Adrenal gland (tissue), 5 donors: ENCODE measurements around the gene AKAP7.

Experiments used
- POLR2A ChIP-seq, 2 donors: fragments of 450-650 bp; IDR thresholded peaks; one replicate each; pipeline ENCODE4 v1.6.1; 2017; ENCODE audit warnings: antibody characterized with exemption in 2 of 2, mild to moderate bottlenecking in 2 of 2, moderate library complexity in 1 of 2
- TF ChIP-seq, protein P1 (sequence below), 6 experiments: fragments of 450-650 bp in 4 of 6; fragments of 200-600 bp in 2 of 6; sonication (generic) in 1 of 6; IDR thresholded peaks; 1 replicate in 5 of 6; 2 replicates in 1 of 6; pipeline versions ENCODE4 v1.5.1 to v1.8.0; 2016 to 2021; ENCODE audit warnings: antibody characterized with exemption in 6 of 6, mild to moderate bottlenecking in 2 of 6, moderate library complexity in 1 of 6
- donor health status: DM: no; HTN: no; CAD: no.

DNA sequence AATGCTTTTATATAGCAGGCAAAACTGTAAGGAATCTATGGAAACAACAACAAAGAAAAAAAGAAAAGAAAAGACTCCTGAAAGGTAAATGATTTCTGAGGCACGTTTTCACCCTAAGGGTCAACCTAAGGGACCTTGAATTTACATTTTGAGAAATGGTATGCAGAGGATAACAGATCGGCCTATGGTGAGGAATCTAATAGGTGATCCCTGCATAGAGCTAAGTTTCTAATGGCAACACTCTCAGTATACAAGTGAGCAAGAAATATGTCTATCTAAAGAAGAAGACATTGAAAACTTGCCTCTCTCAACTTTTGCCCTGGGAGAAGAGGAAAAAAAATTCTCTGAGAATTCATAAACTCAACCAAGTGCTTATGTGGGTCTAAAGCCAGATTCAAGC lies 18.9 kb upstream of the AKAP7 start:
- TF ChIP-seq POLR2A (IDR thresholded peaks at IDR 0.05): no peak
- TF ChIP-seq, protein P1, sequence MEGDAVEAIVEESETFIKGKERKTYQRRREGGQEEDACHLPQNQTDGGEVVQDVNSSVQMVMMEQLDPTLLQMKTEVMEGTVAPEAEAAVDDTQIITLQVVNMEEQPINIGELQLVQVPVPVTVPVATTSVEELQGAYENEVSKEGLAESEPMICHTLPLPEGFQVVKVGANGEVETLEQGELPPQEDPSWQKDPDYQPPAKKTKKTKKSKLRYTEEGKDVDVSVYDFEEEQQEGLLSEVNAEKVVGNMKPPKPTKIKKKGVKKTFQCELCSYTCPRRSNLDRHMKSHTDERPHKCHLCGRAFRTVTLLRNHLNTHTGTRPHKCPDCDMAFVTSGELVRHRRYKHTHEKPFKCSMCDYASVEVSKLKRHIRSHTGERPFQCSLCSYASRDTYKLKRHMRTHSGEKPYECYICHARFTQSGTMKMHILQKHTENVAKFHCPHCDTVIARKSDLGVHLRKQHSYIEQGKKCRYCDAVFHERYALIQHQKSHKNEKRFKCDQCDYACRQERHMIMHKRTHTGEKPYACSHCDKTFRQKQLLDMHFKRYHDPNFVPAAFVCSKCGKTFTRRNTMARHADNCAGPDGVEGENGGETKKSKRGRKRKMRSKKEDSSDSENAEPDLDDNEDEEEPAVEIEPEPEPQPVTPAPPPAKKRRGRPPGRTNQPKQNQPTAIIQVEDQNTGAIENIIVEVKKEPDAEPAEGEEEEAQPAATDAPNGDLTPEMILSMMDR (IDR thresholded peaks at IDR 0.05): no peak
